ENCODE data around the gene THSD7A.

The THSD7A gene

GRCh38 chr7:11570922-11571550, 261.0 kb downstream of the THSD7A start:
- Histone ChIP-seq H3K36me3 (ENCODE audit: control insufficient read depth, insufficient read depth, low read length) (no peaks in the 10 kb centered on the region), H3K9ac (no peak overlapping the region), H3K9me3 (ENCODE audit: control insufficient read depth, low read length) (no peaks in the 10 kb centered on the region), H3K4me2 (ENCODE audit: low read length) (no peak overlapping the region), H3K27ac (no peak overlapping the region), H2AFZ (no peak overlapping the region), H3K4me3 (ENCODE audit: low read depth, low read length) (no peak overlapping the region), H3K79me2 (no peaks in the 10 kb centered on the region), H3K27me3 (ENCODE audit: control insufficient read depth, insufficient read depth, low read length) (no peaks in the 10 kb centered on the region), H3K4me1 (no peaks in the 10 kb centered on the region)
- TF ChIP-seq CTCF (IDR thresholded peaks at IDR 0.05) = no peak

DNA sequence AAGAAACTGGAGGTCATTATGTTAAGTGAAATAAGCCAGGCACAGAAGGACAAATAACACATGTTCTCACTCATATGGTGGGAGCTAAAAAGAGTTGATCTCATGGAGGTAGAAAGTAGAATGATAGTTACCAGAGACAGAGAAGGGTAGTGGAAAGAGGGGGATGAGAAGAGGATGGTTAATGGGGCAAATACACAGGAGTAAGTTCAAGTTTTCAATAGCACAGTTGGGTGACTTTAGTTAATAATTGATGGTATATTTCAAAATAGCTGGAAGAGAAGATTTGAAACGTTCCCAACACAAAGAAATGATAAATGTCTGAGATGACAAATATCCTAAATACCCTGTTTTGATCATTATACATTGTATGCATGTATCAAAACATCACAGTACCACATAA, 261.8 kb downstream of the THSD7A start:
- no peaks in the 10 kb centered on the region for H3K27me3 ChIP-seq (ENCODE audit: control insufficient read depth, insufficient read depth, low read length)
- H2AFZ ChIP-seq = no peak overlapping the region

DNA sequence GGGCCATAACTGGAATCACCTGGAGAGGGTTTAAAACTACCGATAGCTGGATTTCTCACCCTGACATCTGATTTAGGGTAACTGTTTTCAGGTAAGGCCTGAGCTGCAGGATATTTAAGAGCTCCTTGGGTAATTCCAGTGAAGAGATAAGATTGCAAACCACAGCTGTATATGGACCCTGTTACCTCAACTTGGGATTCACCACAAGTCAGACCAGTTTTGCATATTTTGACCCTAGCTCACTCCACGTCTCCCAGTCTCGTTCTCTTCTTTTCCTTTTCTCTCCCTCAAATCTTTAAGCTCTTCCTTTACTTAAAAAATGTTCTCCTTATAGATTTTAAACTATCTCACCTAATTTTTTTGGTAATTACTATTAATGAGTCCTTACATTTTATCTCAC, 264.4 kb downstream of the THSD7A start:
- no peaks in the 10 kb centered on the region for H3K27me3 ChIP-seq (ENCODE audit: control insufficient read depth, insufficient read depth, low read length)
- no peaks in the 10 kb centered on the region for H3K4me1 ChIP-seq
- H3K27ac ChIP-seq = no peak overlapping the region
- H3K4me3 ChIP-seq (ENCODE audit: low read depth, low read length) = no peak overlapping the region
- H2AFZ ChIP-seq = no peak overlapping the region
- no peak overlapping the region for H3K9ac ChIP-seq
- H3K79me2 ChIP-seq = no peaks in the 10 kb centered on the region
- H3K36me3 ChIP-seq (ENCODE audit: control insufficient read depth, insufficient read depth, low read length) = no peaks in the 10 kb centered on the region
- no peak overlapping the region for H3K4me2 ChIP-seq (ENCODE audit: low read length)
- H3K9me3 ChIP-seq (ENCODE audit: control insufficient read depth, low read length) = no peaks in the 10 kb centered on the region
- no peak for TF ChIP-seq CTCF (IDR thresholded peaks at IDR 0.05)

More for the DNA sequence above, 261.8 kb downstream of the THSD7A start:
- Histone ChIP-seq H3K27ac (no peak overlapping the region), H3K36me3 (ENCODE audit: control insufficient read depth, insufficient read depth, low read length) (no peaks in the 10 kb centered on the region), H3K4me2 (ENCODE audit: low read length) (no peak overlapping the region), H3K4me1 (no peaks in the 10 kb centered on the region), H3K79me2 (no peaks in the 10 kb centered on the region), H3K9ac (no peak overlapping the region), H3K9me3 (ENCODE audit: control insufficient read depth, low read length) (no peaks in the 10 kb centered on the region), H3K4me3 (ENCODE audit: low read depth, low read length) (no peak overlapping the region)
- no peak for TF ChIP-seq CTCF (IDR thresholded peaks at IDR 0.05)

DNA sequence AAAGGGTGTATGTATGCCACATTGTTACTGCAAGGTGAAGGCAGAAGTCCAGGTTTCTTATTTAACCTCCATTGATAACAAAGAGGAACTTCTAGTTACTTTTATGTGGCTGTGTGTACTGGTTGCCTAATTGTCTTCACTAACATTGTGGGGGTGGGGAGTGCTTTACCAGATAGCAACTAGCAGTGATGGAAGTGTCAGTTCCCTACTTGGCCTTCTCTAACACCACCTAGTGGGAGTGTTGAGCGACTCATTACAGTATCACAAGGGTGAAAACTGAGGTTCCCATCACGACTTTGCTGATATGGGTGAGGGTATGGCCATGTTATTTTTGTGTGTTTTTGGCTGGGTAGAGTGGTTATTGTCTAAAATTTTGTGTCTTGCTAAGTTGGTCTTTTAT, 274.4 kb downstream of the THSD7A start:
- H3K4me1 ChIP-seq = no peaks in the 10 kb centered on the region
- no peak overlapping the region for H2AFZ ChIP-seq
- no peaks in the 10 kb centered on the region for H3K79me2 ChIP-seq
- H3K36me3 ChIP-seq (ENCODE audit: control insufficient read depth, insufficient read depth, low read length) = no peaks in the 10 kb centered on the region
- TF ChIP-seq CTCF (IDR thresholded peaks at IDR 0.05) = no peak
- no peaks in the 10 kb centered on the region for H3K27me3 ChIP-seq (ENCODE audit: control insufficient read depth, insufficient read depth, low read length)
- no peak overlapping the region for H3K9ac ChIP-seq
- no peak overlapping the region for H3K27ac ChIP-seq
- no peak overlapping the region for H3K4me3 ChIP-seq (ENCODE audit: low read depth, low read length)
- no peaks in the 10 kb centered on the region for H3K9me3 ChIP-seq (ENCODE audit: control insufficient read depth, low read length)
- no peak overlapping the region for H3K4me2 ChIP-seq (ENCODE audit: low read length)

GRCh38 chr7:11552676-11553296, 279.2 kb downstream of the THSD7A start:
- no peak overlapping the region for H3K4me2 ChIP-seq (ENCODE audit: low read length)
- no peak overlapping the region for H3K9ac ChIP-seq
- no peak for TF ChIP-seq CTCF (IDR thresholded peaks at IDR 0.05)
- H3K27ac ChIP-seq = no peak overlapping the region
- no peak overlapping the region for H3K4me3 ChIP-seq (ENCODE audit: low read depth, low read length)
- H3K79me2 ChIP-seq = no peaks in the 10 kb centered on the region
- no peaks in the 10 kb centered on the region for H3K36me3 ChIP-seq (ENCODE audit: control insufficient read depth, insufficient read depth, low read length)
- H3K4me1 ChIP-seq = no peaks in the 10 kb centered on the region
- H2AFZ ChIP-seq = no peak overlapping the region
- H3K9me3 ChIP-seq (ENCODE audit: control insufficient read depth, low read length) = no peaks in the 10 kb centered on the region
- H3K27me3 ChIP-seq (ENCODE audit: control insufficient read depth, insufficient read depth, low read length) = no peaks in the 10 kb centered on the region

All from parathyroid adenoma (tissue), 2 donors.